Nephron (organoid): ENCODE results near the gene MAP3K15.

Experiments used
- H3K27ac Mint-ChIP-seq, 3 experiments: 2 replicates each; pipeline ENCODE4 v1.8.0; 2020; ENCODE audit warnings: mixed read lengths in 3 of 3, mild to moderate bottlenecking in 2 of 3, moderate library complexity in 1 of 3
- H3K27me3 Mint-ChIP-seq: 2 replicates; pipeline ENCODE4 v1.8.0; 2021; ENCODE audit warnings: low read depth, mild to moderate bottlenecking, moderate library complexity, mixed read lengths
- H3K36me3 Mint-ChIP-seq: 2 replicates; pipeline ENCODE4 v1.8.0; 2020; ENCODE audit warnings: low read depth, mixed read lengths
- H3K4me1 Mint-ChIP-seq: 2 replicates; pipeline ENCODE4 v1.8.0; 2020; ENCODE audit warnings: mixed read lengths
- H3K4me3 Mint-ChIP-seq, 3 experiments: 2 replicates each; pipeline ENCODE4 v1.8.0; 2020; ENCODE audit warnings: mild to moderate bottlenecking in 3 of 3, mixed read lengths in 3 of 3, moderate library complexity in 2 of 3
- H3K9me3 Mint-ChIP-seq: 2 replicates; pipeline ENCODE4 v1.8.0; 2020; ENCODE audit warnings: mixed read lengths
- CTCF ChIP-seq, 3 experiments: fragments of 200-600 bp; sonication (generic); IDR thresholded peaks; one replicate each; pipeline ENCODE4 v1.5.0; 2021; ENCODE audit warnings: antibody characterized with exemption in 3 of 3; ENCODE audit not compliant: unreplicated experiment in 3 of 3

MAP3K15 gene

DNA sequence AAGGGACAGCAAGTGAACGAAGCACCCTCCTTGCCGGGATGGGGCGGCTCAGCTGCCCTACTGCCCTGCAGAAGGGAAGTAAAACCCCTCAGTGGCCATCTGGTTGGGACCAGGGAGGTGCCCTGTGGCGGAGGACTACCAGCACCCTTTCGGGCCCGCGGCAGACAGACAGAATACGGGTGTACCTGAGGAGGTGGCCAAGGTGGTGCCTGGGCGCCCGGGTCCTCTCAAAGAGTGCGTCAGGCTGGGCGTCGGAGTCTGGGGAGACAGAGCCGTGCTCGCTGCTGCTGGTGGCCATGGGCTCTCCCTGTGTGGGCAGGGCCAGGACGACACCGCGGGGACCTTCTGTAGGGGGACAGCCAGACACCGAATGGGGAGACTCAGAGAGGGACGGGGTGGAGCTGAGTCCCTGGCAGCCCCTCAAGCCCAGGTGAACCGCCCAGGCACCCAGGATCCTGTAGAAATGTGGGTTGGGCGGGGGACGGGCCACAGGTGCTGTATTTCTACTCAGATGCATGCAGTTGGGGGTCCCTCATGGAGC, 141.9 kb downstream of the MAP3K15 start:
- Mint-ChIP-seq H3K27ac (no peak overlapping the region), H3K4me1 (peaks cover 9% of the 10 kb centered on the region), H3K4me3 (peak overlapping the region; percentile 24 to 84 (median 83)), H3K27me3 (peaks cover 8% of the 10 kb centered on the region), H3K9me3 (peaks cover 6% of the 10 kb centered on the region), H3K36me3 (no peaks in the 10 kb centered on the region)
- TF ChIP-seq CTCF (IDR thresholded peaks at IDR 0.05; ENCODE audit: unreplicated experiment in 3 of 3) = no peak

- Mint-ChIP-seq H3K36me3 (no peaks in the 10 kb centered on the region), H3K9me3 (peaks cover 6% of the 10 kb centered on the region), H3K4me3 (peak overlapping the region; percentile 83 to 86 (median 84)), H3K27me3 (peaks cover 8% of the 10 kb centered on the region), H3K27ac (peak overlapping the region; percentile 43 to 89 (median 63)), H3K4me1 (peaks cover 9% of the 10 kb centered on the region)
- TF ChIP-seq CTCF (IDR thresholded peaks at IDR 0.05; ENCODE audit: unreplicated experiment in 3 of 3) = peak in 1 of 3 experiments; percentile 1
Observed at GRCh38 chrX:19372547-19373331, 142.6 kb downstream of the MAP3K15 start.

- TF ChIP-seq CTCF (IDR thresholded peaks at IDR 0.05; ENCODE audit: unreplicated experiment in 3 of 3) = peak; percentile 61 to 73 (median 64)
- Mint-ChIP-seq H3K36me3 (peaks cover 3% of the 10 kb centered on the region), H3K9me3 (peaks cover 6% of the 10 kb centered on the region), H3K4me1 (peaks cover 9% of the 10 kb centered on the region), H3K27ac (peak overlapping the region; percentile 43 to 89 (median 63)), H3K4me3 (peak overlapping the region; percentile 83 to 86 (median 84)), H3K27me3 (peaks cover 8% of the 10 kb centered on the region)
Observed at GRCh38 chrX:19372170-19372546, 143.2 kb downstream of the MAP3K15 start.

DNA sequence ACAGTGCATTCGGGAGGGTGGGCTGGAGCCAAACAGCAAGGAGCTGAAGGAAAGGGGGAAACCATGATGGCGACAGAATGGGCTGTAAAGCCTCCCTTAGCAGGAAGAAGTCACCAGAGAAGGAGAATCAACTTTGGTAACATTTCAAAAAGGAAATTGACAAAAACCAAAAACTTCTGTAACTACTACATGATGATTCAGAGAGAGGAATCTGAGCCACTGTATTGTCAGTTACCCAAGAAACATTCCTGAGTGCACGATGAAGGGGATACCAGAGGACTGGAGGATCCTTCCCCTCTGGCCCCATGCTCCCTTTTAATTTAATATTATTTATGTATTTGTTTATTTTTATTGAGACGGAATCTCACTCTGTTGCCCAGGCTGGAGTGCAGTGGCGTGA, 145.2 kb downstream of the MAP3K15 start:
- TF ChIP-seq CTCF (IDR thresholded peaks at IDR 0.05; ENCODE audit: unreplicated experiment in 3 of 3) = no peak
- Mint-ChIP-seq H3K27me3 (peaks cover 8% of the 10 kb centered on the region), H3K27ac (no peak overlapping the region), H3K9me3 (peaks cover 10% of the 10 kb centered on the region), H3K4me3 (no peak overlapping the region), H3K4me1 (peaks cover 9% of the 10 kb centered on the region), H3K36me3 (peaks cover 19% of the 10 kb centered on the region)

- no peak overlapping the region for H3K27ac Mint-ChIP-seq
- no peak for TF ChIP-seq CTCF (IDR thresholded peaks at IDR 0.05; ENCODE audit: unreplicated experiment in 3 of 3)
- no peak overlapping the region for H3K4me3 Mint-ChIP-seq
- peaks cover 8% of the 10 kb centered on the region for H3K27me3 Mint-ChIP-seq
- peaks cover 22% of the 10 kb centered on the region for H3K36me3 Mint-ChIP-seq
- peaks cover 10% of the 10 kb centered on the region for H3K9me3 Mint-ChIP-seq
- H3K4me1 Mint-ChIP-seq = peaks cover 9% of the 10 kb centered on the region
Observed at GRCh38 chrX:19368576-19368975, 146.7 kb downstream of the MAP3K15 start.
